Activated CD4-positive, CD25-positive, alpha-beta regulatory T cell treated with anti-CD3 and anti-CD28 coated beads, Interleukin-2, amount 50 U/mL, for 24 hours (primary cell): Measurements from ENCODE around the gene IRF4.

Source experiments
- ATAC-seq, 2 donors: fragments of 150-1000 bp; cut with Tn5 transposase; one replicate each; pipeline ENCODE4 v1.10.0; 2021; ENCODE audit warnings: mild to moderate bottlenecking in 1 of 2, moderate library complexity in 1 of 2

Gene IRF4

GRCh38 chr6:444653-445275 is 53.2 kb downstream of the IRF4 start:
- ATAC-seq = peak in 1 of 2 donors; percentile 15

DNA sequence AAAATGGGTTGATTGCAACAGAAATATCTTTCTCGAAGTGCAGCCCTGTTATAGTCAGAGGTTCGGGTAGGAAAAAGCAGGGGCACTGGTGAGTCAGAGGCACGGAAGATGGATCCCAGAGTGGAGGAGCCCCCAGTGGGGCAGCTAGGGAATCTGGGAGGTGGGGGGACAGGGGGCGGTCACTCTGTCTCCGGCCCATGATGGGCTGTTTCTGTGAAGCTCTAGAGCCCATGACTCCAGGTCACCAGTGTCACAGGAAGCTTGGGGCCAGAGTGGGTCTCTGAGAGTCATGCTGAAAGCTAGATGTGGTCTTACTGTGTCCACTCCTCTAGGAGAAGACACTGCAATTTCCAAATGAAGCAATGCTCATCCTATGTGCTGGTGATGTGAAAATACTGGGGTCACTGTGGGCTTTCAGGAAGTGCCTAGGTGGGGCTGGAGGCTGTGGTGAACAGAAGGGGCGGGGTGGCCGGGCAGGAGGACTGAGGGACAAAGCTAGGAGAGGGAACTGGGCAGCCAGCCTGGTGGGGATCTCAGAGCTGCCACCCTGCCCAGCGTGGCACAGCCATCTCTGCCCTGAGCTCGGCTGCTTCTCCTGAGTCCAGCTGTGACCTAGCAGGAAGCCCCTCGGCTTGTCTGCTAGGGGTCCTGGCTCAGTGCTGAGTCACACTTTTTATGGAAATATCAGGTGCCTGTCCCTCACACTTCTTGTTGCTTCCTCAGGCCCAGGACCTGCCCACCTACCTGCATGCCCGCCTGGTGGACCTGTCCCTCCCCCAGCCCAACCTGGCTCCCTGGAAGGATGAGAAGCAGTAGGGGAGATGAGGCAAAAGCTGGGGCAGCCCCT is 54.2 kb downstream of the IRF4 start:
- no peak for ATAC-seq

- peak; percentile 87 to 89 for ATAC-seq
Observed at GRCh38 chr6:446418-447366, 55.1 kb downstream of the IRF4 start.

DNA sequence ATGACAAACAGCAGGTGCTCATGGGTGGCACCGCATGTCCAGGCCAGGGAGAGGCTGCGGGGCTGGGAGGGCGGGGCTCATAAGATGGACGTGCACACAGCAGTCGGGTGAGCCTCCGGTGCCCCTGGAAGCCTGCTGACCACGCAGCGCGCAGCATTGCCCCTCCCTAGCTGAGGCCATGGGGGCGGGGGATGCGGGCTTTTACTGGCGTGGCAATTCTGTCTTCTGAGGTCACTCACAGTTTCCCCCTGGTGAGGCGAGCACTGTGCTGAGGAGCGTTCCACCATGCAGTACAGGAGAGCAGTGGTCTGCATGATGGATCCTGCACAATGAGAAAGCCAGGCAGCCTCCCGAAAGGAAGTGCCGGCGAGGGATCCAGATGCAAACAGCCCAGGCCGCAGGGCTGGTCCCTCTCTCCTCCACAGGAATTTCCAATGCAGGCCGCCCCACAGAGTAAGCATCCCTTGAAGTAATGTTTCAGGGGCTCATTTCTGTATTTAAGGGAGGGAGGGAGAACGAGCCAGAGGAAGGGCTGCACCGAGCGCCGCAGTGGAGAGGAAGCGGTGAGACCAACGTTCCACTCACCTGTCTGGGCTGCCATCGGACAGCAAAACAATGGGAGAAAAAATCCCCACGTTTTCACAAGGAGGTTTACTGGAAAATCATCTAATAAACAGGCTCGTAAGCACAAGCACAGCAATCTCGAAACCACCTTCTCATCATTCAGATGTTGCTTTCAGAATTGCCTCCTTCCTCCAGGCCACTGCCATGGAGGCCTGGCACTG is 56.0 kb downstream of the IRF4 start:
- ATAC-seq = peak; percentile 1 to 8

DNA sequence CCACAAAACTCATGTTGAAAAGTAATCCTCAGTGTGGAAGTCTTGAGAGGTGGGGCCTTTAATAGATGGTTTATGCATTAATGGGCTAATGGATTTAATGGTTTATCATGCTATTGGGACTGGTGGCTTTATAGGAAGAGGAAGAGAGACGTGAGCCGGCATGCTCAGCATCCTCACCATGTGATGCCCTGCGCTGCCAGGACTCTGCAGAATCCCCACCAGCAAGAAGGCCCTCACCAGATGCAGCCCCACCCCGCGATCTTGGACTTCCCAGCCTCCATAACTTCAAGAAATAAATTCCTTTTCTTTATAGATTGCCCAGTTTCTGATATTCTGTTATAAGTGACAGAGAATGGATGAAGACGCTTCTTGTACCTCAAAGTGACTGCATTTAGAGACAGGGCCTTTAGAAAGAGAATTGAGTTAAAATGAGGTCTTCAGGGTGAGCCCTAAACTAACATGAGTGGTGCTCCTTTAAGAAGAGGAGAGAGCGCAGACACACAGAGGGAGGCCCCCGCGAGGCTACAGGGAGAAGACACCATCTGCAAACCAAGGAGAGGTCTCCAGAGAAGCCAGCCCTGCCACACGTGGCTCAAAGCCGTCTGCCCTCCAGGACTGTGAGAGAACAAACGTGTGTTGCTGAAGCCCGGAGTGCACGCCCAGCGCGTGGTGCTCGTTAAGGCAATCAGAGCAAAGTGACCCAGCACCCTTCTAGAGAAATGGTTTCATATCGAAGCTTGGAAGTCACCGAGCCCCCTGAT is 56.9 kb downstream of the IRF4 start:
- ATAC-seq = no peak

- no peak for ATAC-seq
Observed at GRCh38 chr6:449057-449430, 57.5 kb downstream of the IRF4 start.

DNA sequence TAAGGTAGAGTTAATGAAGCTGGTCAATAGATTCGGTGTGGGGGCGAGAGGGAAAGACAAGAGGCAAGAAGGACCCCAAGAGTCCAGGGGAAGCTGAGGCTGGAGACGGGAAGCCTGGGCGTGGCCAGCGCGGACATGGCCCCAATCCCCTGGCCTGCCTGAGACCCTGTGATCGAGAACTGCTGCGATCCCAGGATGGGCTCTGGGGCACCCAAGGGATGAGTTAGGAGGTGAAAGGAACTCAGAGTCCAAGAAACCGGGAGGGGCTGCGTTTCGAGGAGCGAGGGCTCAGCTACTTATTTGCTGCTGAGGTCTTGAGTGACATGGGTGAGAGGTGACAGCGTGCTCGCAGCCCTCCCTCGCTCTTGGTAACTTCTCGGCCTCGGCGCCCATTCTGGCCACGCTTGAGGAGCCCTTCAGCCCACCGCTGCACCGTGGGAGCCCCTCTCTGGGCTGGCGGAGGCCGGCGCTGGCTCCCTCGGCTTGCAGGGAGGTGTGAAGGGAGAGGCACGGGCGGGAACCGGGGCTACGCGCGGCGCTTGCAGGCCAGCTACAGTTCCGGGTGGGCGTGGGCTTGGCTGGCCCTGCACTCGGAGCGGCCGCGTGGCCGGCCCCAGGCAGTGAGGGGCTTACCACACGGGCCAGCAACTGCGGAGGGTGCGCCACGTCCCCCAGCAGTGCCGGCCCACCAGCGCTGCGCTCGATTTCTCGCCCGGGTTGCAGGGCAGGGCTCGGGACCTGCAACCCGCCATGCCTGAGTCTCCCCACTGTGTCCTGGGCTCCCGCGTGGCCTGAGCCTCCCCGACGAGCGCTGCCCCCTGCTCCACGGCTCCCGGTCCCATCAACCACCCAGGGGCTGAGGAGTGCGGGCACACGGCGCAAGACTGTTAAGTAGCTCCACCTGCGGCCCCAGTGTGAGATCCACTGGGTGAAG is 58.2 kb downstream of the IRF4 start:
- ATAC-seq = no peak

- ATAC-seq = no peak
Observed at GRCh38 chr6:451336-451735, 59.8 kb downstream of the IRF4 start.

DNA sequence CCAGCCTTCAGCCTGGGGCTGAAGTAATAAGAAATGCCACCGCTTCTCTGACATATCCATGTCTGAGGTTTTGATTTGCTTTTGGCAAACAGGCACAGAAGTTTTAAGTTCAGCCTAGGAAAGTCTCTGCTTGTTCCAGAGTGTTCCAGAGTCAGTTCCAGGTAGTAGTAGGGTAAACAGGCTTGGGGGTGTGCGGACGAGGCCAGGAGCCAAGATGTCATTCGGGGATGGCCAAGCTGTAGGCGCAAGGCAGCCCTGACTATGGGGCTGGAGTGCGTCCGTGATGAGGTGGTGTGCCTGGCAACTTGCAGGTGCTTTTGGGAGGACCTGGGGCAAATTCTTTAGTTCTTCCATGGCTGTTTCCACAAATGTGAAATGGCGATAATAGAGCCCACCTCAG is 60.3 kb downstream of the IRF4 start:
- ATAC-seq = no peak

- no peak for ATAC-seq
Observed at GRCh38 chr6:452301-453067, 60.9 kb downstream of the IRF4 start.

- no peak for ATAC-seq
Observed at GRCh38 chr6:453152-453551, 61.6 kb downstream of the IRF4 start.

DNA sequence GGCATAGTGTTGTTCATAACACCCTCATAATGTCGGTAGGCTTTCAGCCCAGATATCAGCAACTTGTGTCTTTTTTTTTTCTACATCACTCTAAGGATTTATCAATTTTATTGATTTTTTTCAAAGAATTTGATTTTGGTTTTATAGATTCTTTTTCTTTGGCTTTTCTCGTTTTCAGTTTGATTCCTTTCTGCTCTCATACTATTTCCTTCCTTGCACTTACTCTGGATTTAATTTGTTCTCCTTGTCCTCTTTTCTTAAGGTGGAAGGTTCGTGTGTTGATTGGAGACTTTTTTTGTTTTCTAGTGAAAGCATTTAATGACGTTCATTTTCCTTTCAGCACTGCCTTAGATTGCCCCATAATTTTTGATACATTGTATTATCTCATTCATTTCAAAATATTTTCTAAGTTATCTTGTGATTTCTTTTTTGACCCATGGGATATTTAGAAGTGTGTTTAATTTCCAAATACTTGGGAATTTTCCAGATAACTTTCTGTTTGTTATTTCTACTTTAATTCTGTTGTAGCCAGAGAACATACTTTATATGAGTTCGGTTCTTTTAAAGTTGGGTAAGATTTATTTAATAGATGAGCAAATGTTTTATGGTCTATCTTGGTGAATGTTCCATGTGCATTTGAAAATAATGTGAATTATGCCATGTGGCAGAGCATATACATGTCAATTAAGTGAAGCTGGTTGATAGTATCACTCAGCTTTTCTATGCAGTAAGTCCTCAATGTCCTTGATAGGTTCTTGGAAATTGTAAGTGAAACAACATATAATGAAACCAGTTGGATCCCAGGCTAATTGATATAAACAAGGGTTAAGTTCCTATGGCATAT is 62.8 kb downstream of the IRF4 start:
- ATAC-seq = peak; percentile 12 to 14

- peak; percentile 99 to 100 for ATAC-seq
Observed at GRCh38 chr6:455006-455585, 63.5 kb downstream of the IRF4 start.

DNA sequence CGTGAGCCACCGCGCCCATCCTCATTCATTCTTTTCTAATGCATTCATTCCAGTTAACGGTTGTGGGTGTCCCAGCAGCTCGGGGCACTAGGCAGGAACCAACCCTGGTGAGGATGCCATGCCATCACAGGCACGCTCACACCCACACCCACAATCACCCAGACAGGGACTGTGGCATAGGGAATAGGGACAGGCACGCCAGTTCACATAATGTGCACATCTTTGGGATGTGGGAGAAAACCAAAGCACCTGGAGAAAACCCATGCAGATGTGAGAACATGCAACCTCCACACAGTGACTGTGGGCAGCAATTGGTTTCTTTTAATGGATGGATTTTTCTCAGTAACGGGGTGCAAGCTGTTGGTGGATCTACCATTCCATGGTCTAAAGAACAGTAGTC is 64.3 kb downstream of the IRF4 start:
- no peak for ATAC-seq

DNA sequence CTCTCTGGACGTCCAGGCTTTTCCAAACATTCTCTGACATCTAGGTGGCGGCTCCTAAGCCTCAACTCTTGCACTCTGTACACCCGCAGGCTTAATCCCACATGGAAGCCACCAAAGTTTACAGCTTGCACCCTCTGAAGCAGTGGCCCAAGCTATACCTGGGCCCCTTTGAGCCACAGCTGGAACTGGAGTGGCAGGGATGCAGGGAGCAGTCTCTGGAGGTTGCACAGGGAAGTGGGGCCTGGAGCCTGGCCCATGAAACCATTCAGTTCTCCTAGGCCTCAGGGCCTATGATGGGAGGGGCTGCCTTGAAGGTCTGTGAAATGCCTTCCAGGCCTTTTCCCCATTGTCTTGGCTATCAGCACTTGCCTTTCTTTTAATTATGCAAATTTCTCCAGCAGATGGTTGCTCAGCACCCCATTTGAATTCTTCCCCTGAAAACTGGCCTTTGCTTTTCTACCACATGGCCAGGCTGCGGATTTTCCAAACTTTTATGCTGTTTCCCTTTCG is 64.9 kb downstream of the IRF4 start:
- ATAC-seq = no peak

GRCh38 chr6:456887-457286 is 65.3 kb downstream of the IRF4 start:
- ATAC-seq = no peak
